ENCODE data around the gene CPLX4.
A peak's percentile ranks its signal among the peaks of the same experiment; 100 is the strongest.

Gene CPLX4, protein sequence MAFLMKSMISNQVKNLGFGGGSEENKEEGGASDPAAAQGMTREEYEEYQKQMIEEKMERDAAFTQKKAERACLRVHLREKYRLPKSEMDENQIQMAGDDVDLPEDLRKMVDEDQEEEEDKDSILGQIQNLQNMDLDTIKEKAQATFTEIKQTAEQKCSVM

GRCh38 chr18:59318460-59319050, at the start of gene CPLX4:
Gene CPLX4, minus strand, starts transcription at chr18:59318649. Its CDS starts 187 bp downstream, at chr18:59318462.
- no peak for DNase-seq (ENCODE audit: low read depth)

GRCh38 chr18:59360381-59360780, 41.9 kb upstream of the CPLX4 start:
- no peak for DNase-seq (ENCODE audit: low read depth)

- no peak for DNase-seq (ENCODE audit: low read depth)
Measured at GRCh38 chr18:59359576-59359952, 41.1 kb upstream of the CPLX4 start.

GRCh38 chr18:59358712-59359575, 40.5 kb upstream of the CPLX4 start, which contains the start of gene LMAN1:
Gene LMAN1, minus strand, starts transcription at chr18:59359265. Its CDS starts 21 bp downstream, at chr18:59359244.
- peak; percentile 53 for DNase-seq (ENCODE audit: low read depth)

- no peak for DNase-seq (ENCODE audit: low read depth)
Measured at GRCh38 chr18:59358414-59358711, 39.9 kb upstream of the CPLX4 start.

DNA sequence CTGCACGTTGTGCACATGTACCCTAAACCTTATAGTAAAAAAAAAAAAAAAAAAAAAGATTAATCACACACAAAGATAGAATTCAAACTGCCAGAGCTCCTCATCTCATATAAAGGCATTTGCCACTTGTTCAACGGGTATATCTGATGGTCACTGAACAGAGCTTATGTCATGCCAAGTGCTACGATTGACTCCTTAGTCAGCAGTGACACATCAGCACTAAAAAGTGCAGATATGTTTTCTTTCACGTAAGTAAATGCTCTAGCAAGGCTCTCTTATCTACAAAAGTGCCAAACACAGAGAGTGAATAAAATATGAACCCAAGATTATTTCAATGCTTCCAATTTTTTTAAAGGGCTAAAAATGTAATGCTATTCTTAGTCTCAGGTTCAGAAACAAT, 39.5 kb upstream of the CPLX4 start:
- DNase-seq (ENCODE audit: low read depth) = peak; percentile 36

- no peak for DNase-seq (ENCODE audit: low read depth)
Measured at GRCh38 chr18:59354731-59355130, 36.3 kb upstream of the CPLX4 start.

DNA sequence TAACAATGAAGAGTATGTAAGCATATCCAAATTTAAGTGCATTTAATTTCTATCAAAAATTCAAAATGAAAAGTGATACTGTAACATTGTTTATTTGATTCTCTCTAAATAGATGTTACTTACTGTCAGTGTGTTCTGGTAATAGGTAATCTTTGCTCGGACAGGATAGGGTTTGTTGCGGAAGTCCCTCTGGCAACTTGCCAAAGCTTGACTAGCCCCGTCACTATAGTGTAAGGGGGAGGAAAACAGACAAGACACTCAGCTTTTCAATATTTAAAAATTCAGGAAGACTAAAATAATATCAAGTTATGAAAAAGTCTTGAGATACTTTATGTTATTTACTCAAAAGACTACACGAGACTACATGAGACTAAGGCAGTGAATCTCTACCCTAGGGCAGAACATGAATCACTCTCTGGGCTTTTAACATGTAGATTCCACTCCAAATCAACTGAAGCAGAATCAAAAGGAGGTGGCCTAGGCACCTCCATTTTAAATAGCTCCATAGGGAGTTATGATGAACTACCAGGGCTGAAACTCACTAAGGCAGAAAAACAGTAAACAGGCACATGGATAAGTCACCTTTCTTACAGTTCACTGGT, 34.7 kb upstream of the CPLX4 start:
- DNase-seq (ENCODE audit: low read depth) = no peak

GRCh38 chr18:59352250-59352855, 33.9 kb upstream of the CPLX4 start:
- no peak for DNase-seq (ENCODE audit: low read depth)

- DNase-seq (ENCODE audit: low read depth) = no peak
Measured at GRCh38 chr18:59345556-59345955, 27.1 kb upstream of the CPLX4 start.

DNA sequence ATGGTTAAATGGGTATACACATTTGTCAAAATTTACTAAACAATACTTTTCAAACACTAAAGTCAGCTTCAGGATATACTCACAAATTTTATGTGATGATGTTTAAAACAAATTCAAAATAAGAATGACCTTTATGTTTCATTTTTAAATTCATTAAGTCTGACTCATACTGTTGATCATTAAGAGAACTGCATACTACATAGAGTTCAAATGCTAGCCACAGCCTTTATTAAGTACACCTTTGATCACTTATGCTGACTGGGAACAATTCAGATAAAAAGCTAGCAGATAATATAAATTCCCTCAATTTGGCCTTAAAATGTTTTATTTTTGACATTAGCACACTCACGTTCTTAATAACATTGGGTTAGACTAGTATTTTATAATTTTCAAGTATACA, 26.5 kb upstream of the CPLX4 start:
- DNase-seq (ENCODE audit: low read depth) = no peak

DNA sequence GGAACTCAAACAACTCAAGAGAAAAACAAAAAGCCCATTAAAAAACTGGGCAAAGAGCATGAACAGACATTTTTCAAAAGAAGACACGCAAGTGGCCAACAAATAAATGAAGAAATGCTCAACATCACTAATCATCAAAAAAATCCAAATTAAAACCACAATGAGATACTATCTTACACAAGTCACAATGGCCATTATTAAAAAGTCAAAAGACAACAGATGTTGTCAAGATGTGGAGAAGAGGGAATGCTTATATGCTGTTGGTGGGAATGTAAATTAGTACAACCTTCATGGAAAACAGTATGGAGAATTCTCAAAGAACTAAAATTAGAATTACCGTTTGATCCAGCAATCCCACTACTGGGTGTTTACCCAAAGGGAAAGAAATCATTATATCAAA, 25.5 kb upstream of the CPLX4 start:
- no peak for DNase-seq (ENCODE audit: low read depth)

DNA sequence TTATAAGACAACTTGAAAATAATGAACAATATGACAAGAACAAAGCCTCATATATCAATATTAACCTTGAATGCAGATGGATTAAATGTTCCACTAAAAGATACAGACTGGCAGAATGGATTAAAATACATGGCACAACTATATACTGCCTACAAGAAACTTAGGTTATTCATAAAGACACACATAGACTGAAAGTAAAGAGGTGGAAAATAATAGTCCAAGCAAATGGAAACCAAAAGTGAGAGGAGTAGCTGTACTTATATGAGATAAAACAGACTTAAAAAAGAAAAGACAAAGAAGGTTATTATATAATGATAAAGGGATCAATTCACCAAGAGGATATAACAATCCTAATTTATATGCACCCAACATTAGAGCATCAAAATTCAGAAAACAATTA, 22.4 kb upstream of the CPLX4 start:
- DNase-seq (ENCODE audit: low read depth) = no peak

- no peak for DNase-seq (ENCODE audit: low read depth)
Measured at GRCh38 chr18:59340312-59340711, 21.9 kb upstream of the CPLX4 start.

DNA sequence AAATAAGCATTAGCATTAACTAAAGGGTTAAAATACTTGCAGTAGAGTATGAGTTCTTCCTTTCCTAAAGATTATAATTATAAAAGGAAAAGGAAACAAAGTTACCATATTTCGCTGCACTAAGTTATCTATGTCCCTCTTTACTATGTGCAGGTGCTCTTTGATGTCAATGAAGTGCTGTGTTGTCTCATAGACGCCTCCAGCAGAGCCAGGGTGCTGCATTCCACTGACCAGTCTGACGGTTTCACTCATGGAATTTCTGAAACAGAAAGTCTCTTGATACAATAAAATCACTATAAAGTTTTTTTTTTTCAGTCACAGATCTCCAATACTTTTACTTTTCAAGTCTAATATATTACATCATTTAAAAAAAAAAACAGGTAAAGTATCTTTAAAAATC, 14.5 kb upstream of the CPLX4 start:
- no peak for DNase-seq (ENCODE audit: low read depth)

DNA sequence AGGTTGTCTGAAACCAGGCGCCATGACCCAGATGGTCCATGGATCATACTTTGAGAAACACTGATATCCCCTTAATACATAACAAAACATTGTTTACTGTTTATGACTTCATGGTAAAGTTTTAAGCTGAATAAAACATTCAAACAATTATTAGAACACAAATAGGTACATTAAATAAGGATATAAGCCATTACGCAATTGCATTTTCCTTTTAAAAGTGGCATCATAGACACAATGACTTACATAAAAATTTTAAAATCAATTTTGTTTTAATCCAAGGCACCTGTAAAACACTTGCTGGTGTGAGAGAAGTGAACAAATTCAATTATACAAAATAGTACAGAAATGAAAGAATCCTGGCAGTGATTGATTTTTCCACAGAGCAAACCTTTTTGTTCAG, 10.2 kb upstream of the CPLX4 start:
- DNase-seq (ENCODE audit: low read depth) = no peak

GRCh38 chr18:59325965-59326364, 7.5 kb upstream of the CPLX4 start:
- DNase-seq (ENCODE audit: low read depth) = no peak

DNA sequence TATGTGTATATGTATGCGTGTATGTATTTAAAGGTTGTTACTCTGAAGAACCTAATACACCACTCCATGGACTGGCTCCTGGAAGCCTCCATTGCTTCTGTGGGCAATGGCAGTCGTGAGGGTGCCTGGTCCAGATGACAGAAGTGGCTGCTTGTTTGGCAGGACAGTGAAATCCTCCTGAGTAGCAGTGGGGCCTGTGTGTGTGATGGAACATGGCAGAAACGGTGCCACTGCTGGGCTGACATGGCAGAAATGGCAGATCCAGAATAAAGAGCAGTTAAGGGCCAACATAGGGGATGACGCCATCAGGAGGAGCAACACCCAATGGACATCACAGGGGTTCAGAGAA, 6.1 kb upstream of the CPLX4 start:
- DNase-seq (ENCODE audit: low read depth) = no peak

DNA sequence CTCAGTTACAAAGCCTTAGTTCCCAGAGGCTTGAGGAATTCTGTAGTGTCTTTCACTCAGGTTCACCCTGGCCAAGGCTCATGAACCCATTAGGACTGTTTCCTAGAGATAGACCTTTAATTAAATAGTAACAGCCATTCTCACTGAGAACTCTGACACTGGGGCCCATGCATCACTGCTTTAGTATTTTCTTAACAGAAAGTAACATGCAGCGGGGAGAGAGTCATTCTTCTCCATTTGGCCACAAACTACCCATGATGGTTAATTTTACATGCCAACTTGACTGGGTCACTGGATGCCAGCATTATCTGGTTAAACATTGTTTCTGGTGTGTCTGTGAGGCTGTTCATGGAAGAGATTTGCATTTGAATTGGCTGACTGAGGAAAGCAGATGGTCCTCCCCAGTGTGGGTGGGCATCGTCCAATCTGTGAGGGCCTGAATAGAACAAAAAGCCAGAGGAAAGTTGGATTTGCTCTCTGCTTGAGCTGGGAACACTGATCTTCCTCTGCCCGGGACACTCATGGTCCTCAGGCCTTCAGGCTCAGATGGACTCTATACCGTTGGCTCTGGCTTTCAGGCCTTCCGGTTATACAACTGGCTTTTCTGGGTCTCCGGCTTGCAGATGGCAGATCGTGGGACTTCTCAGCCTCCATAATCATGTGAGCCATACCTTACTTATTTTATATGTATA, 5.6 kb upstream of the CPLX4 start:
- DNase-seq (ENCODE audit: low read depth) = no peak

GRCh38 chr18:59311631-59312030, 6.8 kb downstream of the CPLX4 start:
- DNase-seq (ENCODE audit: low read depth) = no peak

DNA sequence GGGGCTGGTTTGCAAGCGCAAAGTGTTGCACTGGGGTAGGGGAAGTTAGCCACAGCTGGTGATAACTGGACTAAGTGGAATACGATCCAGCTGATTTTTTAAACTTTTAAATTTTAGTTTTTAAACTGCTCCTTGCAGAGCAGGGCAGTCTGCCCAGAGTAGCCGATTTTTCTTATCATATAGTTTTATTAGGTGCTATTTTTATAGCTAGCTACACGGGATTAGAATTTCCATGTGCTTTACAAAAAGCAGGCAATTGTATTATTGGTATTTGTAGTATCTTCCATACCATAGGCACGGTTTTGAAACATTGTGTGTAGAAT, 9.6 kb downstream of the CPLX4 start:
- no peak for DNase-seq (ENCODE audit: low read depth)

DNA sequence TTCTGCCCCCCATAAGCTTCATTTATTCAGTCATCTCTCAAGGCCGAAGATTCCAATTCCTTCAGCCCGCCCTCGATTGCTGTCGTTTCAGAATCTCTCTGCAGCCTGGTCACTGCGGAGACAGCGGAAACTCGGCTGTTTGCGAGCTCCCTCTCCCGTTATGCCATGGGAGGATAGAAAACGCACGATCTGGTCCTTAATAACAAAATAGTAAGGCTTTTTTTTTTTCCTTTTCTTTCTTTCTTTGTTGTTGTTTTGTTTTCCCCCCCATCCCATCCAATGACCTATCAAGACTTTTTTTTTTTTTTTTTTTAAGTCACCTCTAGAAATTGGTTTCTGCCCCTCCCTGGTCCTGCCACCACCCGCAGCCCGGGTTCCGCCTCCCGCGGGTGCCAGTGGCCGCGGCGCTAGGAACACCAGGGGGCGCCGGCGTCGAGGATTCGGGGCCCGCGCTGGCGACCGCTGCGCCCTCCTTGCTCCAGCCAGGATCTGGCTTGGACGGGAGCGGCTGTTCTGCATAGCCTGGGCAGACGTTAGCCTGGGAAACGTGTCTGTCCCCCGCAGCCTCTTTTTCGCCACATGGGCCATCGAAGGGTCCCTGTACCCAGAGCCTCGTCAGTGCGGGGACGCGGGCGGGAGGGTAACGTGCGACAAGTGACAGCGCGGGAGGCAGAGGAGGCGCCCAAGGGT, 10.1 kb downstream of the CPLX4 start:
- DNase-seq (ENCODE audit: low read depth) = peak; percentile 17

Data from GM04503 (cell line).